DMS53 treated with DMSO at 0.1 percent for 48 hours (cell line): ENCODE measurements around the gene KLHDC3.
"Not testable (repeated sequence)": the region's sequence is repeated elsewhere in the genome, so short reads cannot be mapped to it uniquely, and the experiment has no call there.

Source experiments
- DNase-seq: peaks from one replicate; lab custom pipeline; 2025; ENCODE audit not compliant: unreplicated experiment; lab: John Stamatoyannopoulos, UW

KLHDC3 gene

DNA sequence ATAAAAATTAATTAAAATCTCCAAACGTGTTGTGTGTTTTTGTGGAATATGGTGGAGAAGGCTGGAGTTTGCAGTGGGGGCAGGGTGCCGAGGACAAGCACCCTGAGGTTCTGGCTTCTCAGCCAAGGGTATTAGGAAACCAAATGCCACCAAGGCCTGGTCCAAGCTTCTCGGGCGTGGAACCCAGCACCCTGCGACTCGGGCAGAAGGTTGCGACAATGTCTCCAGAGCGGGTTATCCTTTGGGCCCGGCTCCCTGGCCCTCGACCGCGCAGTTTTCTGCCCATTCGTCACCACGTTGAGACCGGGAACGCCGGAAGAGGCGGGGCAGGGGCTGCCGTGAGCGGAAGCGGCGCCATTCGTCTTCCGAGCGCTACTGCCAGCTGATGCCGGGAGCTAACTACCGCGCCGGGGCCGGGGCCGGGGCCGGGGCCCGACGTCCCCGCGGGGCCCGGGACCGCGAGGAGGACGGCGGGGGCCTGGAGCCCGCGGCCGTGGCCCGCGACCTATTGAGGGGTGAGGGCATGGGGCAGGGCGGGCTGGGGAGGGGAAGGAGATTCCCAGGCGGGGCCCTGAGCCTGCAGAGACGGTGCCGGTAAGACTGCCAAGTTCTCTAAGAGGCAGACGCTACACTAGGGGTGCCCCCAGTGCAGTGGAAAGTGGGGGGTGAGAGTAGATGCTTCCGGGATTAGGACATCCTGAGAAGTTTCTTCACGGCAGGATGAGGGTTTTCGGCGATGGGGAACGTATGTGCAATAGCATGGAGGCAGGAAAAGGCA is 7.4 kb downstream of the KLHDC3 start, which contains the start of gene RRP36:
RRP36 (plus strand) TSS at position 354 of the 778 bp plus-strand sequence; CDS start at position 386, 32 bp downstream.
- DNase-seq = peak; percentile 60

DNA sequence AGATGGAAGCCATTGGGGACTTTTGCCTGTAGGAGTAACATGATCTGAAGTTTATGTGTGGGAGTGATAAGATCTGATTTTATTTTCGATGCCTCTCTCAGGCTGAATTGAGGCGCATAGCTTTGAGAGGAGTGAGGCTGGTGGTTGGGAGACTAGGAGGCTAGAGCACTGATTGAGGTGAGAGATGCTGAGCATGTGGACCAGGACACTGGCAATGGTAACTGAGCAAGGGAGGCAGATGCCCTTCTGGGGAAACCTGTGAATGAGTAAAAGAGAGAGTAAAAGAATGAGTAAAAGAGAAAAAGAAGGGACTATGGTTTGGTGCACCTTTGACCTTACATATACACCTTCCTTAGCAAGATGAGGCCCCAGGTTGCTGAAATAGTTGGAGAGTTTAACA is 10.4 kb downstream of the KLHDC3 start:
- DNase-seq = no peak

DNA sequence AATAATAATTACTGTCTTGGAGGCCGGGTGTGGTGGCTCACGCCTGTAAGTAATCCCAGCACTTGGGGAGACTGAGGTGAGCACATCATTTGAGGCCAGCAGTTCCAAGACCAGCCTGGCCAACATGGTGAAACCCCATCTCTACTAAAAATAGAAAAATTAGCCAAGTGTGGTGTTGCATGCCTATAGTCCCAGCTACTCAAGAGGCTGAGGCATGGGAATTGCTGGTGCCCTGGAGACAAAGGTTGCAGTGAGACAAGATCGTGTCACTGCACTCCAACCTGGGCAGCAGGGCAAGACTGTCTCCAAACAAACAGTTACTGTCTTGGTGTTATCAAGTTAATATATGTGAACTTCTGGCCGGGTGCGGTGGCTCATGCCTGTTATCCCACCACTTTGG is 12.3 kb downstream of the KLHDC3 start:
- DNase-seq = no peak

DNA sequence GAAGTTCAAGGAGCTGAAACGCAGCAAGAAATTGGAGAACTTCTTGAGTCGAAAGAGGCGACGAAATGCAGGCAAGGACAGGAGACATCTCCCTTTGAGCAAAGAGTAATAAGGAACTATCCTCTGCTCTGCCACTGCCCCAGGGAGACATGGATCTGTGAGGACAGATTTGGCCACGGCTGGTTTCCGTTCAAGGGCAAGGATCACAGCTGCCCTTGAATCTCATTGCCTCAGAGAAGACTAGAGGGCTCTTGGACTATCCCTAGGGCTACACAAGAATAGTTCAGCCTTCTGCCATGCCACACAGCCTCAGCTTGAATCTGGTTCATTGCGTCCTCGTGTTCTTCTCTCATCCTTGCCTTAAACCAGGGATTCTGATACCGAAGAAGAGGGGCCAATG is 15.1 kb downstream of the KLHDC3 start:
- no peak for DNase-seq

DNA sequence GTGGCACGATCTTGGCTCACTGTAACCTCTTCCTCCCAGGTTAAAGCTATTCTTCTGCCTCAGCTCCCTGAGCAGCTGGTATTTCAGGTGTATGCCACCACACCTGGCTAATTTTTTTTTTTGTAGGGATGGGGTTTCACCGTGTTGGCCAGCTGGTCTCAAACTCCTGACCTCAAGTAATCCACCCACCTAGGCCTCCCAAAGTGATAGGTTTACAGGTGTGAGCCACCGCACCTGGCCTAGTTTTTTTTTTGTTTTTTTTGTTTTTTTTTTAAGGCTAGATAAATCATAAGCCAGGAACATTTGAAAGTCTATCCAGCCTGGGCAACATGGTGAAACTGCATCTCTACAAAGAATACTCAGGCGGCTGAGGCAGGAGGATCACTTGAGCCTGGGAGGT is 18.3 kb downstream of the KLHDC3 start:
- DNase-seq = no peak

DNA sequence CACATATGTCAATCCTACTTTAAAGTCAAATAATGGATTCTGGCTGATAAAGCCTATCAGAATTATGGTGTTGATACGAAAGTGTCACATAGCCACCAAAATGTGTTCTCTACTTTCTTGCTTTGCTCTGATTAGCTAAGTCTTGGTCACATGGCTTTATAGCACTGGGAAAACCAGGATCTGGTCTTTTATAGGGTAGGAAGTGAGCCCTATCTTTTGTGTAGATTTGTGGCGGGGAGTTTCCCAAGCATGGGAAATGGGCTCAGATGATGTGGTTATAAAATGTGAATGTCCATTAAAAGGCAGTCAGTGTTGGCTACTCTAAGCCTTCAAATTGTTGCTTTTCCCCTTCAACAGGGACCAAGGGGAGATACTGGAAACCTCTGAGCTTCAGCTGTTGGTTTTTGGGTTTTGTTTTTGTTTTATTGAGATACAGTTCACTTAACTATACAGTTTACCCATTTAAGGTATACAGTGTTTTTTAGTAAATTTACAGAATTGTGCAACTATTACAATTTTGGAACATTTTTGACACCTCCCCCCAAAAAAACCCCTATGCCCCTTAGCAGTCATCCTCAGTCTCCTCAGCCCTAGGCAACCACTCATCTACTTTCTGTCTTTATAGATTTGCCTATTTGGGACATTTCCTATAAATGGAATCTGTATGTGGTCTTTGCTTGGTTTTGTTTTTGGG is 19.6 kb downstream of the KLHDC3 start:
- no peak for DNase-seq

DNA sequence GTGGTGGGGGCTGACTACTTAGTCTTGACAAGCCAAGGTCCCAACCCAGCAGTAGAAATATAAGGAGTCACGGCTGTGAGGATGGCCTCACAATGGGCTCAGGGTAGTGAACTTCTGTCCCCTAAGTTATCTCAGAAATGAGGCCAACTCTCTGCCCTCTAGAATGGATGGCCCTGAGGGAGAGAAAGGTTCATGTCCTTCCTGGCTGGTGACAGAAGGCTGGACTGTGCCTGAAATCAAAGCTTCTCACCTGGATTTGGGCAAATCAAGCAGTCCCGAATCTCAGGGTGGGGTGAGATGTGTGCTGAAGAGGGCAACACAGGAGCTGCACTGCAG is 20.1 kb downstream of the KLHDC3 start:
- DNase-seq = no peak

DNA sequence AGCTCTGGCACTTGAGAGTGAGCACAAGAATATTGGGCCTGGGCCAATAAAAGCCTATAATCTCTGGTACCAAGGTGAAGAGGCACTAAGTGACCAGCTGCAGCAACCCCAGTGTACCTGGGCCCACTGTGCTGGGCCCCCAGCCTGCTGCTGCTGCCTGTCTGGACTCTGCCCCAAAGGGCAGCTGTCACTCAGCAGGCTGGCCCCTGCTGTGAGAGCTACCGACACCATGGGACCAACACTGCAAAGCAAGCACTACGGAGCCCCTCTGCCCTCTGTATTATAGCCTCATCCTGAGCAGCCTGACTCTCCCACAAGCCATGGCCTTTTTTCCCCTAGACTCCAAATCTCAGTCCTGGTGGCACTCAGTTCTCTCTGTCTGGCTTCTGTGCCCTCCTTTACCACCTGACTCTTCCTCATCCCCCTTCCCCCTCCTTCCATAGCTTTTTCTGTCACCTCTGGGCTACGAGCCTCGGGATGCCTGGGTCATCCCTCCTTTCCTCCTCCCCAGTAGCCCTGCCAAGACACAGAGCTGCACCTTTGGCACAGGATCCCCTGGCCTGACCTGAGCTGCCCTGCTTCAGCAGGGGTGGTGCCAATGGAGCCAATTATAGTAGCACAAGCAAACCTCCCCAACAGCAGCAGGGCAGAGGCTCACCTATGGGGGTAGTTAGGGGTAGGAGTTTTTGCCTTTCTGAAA is 21.6 kb downstream of the KLHDC3 start:
- DNase-seq = no peak

DNA sequence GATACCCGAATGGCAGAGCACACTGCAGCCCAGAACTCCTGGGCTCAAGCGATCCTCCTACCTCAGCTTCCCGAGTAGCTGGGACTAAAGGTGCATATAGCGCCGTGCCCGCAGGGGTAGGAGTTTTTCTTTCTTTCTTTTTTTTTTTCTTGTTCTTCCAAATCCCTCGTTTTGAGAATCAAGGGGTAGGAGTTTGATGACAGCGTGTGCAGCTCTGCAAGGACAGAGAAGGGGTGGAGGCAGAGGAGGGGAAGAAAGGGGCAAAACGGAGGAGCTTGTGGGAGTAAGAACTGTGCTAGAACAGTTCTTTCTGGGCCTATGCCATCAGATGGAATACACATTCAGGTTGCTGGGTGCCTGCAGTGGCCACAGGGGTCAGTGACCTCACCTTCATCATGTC is 22.7 kb downstream of the KLHDC3 start:
- no peak for DNase-seq

DNA sequence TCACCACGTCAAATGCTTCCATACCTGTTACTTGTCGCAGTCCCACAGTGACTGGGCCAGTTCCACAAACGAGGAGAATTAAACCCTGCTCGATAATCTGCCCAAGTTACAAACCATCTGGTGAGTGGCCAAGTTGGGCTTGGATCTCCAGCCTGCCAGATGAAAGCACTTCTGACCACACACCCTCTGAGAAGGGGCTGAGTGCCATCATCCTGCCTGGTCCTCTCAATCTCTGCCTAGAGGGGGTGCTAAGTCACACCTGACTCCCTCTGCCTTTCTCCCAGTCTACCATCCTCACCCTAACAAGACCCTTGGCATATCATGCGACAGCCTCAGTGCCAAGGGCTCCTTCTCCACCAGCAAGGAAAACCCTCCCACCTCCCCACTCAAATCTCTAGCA is 23.1 kb downstream of the KLHDC3 start:
- no peak for DNase-seq

DNA sequence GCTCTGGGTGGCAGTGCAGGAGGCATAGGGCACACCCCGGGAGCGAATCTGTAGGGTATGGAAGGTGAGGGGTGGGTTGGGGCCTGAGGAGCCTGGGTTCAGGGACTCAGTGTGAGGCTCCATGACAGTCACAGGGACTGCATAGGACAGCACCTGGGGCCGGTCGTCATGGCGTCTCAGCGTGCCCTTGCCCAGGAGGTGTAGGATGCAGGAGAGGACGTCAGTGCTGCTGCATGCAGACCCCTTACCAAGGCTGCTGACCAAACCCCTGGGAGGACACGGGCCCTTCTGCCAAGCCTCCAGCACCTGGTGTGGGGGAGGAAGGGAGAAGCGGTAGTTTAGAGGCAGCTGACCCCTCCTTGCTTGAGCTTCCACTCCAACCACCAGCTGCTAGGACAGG is 23.7 kb downstream of the KLHDC3 start:
- DNase-seq = no peak

DNA sequence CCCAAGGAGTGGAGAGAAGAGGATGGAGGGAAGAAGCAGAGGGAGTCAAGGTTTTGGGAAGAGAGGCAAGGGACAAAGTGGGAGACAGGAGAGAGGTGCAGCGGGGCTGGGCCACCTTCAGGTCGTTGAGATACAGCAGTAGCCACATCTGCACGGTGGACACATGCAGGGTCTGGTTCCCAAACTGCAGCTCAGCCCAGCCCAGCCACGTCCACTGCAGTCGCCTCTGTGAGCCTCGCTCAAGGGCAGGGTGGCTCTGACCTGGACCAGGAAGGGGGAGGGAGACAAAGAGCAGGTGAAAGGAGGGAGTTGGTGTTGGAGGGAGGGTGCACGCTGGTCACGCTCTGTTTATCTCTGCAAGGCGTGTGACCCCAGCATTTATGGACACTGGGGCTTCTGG is 24.7 kb downstream of the KLHDC3 start:
- no peak for DNase-seq

DNA sequence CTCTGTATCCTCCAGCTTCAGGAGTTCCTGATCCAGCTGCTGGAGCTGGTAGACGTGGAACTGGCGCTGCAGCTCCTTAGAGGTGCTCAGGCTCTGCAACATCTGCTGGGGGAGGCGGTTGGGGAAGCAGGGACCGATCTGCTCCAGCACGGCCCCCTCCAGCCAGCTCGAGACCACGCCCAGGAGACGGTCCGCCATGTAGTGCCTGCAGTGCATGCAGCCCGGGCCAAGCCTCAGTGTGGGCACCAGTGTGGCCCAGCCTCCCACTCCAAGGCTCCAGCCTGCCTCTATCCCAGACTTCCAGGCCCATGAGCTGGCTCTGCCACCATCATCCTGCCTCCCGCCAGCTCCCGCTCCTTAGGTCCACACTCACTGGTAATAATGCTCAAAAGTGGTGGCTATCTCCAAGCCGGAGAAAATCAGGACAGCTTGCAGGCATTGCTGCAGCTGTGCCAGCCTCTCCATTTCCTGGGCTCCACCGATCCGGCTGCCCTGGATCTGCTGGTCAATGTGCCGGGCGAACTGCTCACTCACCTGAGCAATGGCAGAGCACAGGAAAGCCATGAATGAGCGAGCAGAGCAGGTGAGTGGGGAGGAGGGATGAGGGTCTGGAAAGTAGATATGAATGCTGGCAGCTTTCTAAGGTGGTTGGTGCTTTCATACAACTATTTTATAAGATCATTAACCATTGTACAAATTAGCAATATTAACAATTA is 26.7 kb downstream of the KLHDC3 start:
- no peak for DNase-seq

DNA sequence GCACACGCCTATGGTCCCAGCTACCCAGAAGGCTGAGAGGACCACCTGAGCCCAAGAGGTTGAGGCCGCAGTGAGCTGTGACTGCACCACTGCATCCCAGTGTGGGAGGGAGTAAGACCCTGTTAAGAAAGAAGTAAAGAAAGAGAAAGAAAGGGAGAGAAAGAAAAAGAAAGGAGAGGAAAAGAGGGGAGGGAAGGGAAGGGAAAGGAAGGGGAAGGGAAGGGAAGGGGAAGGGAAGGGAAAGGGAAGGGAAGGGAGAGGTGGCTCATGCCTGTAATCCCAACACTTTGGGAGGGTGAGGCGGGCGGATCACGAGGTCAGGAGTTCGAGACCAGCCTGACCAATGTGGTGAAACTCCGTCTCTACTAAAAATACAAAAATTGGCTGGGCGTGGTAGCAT is 27.4 kb downstream of the KLHDC3 start:
- not testable (repeated sequence) for DNase-seq

DNA sequence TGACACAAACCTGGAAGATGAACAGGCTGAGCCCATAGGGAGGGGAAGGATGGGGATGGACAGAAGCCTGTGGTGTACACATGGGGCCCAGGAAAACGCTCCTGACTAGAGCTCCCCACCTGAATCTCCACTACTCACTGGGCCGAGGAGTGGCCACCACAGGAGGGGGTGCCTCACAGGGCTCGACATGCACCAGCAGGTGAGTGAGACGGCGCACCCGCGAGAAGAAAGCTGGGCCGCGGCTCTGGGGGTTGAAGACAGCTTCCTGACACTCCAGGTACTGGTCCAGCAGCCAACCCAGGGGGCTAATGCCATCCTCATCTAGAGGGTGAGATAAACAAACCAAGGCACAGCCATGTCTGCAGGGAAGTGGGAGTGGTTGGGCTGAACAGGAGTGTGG is 29.3 kb downstream of the KLHDC3 start:
- DNase-seq = no peak

DNA sequence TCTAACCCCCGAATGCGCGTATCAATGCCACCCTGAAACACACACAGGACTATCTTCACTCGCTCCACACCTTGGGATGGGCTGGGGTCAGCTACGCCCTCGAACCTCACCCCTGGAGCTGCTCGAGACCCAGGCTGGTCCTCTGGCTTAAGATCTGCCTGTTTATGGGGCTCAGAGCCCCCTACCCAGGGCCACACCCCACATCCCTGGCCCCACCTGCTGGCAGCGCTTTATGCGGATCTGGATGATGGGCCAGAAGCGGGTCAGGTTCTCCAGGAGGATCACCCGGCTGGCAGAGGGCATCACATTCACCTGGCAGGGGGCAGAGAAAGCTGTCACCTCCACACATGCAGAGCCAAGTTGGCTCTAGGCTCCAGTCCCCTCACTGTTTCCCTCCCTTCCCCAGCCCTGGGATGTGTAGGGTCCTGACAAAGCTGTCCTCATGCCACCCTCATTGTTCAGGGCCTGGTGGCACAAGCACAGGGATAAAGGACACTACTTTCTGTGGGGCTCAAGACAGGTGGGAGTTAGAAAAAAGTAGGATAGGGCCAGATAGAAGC is 31.4 kb downstream of the KLHDC3 start:
- DNase-seq = no peak

DNA sequence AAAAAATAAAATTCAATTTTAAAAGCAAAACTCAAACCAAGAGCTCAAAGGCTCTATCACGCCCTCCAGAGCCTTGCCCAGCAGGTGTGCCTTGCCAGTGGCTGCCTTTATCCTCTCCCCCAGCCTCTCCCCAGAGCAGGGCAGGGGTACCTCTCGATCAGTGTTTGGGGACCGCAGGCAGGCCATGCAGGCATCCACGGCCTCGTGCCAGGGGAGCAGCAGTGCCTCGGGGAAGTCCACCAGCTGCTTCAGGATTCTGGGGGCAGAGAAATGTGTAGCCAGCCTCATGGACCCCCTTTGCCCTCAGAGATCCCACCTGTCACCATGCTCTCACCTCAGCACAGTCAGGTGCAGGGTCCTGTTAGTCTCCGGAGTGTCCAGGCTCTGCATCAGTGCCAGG is 33.9 kb downstream of the KLHDC3 start:
- no peak for DNase-seq

DNA sequence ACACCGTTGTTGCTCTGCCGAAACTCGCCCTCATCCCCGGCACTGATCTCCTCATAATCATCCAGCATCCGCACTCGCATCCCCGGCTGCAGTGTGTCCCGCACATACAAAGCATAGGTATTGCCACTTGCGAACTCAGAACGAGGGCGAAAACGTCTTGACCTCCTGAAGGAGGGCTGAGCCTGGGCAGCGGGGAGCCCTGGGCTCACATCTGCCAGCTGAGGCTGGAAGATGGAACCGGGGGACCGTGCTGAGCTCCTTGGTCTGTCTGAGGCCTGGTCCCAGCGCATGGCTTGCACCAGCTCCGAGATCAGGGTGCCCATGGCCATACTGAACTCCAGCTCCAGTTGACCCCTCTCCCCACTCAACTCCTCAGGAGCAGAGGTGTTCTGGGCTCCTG is 36.9 kb downstream of the KLHDC3 start:
- DNase-seq = no peak

DNA sequence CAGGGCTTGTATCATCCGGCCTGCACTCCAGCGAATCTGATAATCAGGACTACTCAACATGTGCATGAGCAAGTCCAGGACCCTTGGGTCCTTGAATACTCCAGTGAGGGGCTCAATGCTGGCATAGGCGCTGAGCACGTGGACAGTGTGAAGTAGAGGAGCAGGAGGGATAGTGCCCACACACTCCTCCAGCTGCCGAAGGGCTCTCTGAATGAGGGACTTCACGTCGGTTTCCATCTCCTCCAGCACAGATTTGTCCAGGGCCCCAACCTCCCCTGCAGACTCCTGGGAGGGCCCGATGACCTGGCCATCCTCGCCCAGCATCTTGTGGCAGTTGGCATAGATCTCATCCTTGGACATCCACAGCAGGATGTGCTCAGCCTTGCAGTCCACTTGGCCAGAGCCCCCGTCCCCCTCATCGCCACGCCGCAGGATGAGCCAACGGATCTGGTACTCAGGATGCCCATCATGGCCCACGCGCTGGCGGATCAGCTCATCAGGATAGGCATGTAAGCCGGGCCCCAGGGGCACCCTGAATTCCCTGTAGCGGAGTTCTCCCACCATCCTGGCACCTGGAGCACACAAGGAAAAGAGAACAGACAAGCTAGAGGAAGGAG is 38.3 kb downstream of the KLHDC3 start:
- no peak for DNase-seq

DNA sequence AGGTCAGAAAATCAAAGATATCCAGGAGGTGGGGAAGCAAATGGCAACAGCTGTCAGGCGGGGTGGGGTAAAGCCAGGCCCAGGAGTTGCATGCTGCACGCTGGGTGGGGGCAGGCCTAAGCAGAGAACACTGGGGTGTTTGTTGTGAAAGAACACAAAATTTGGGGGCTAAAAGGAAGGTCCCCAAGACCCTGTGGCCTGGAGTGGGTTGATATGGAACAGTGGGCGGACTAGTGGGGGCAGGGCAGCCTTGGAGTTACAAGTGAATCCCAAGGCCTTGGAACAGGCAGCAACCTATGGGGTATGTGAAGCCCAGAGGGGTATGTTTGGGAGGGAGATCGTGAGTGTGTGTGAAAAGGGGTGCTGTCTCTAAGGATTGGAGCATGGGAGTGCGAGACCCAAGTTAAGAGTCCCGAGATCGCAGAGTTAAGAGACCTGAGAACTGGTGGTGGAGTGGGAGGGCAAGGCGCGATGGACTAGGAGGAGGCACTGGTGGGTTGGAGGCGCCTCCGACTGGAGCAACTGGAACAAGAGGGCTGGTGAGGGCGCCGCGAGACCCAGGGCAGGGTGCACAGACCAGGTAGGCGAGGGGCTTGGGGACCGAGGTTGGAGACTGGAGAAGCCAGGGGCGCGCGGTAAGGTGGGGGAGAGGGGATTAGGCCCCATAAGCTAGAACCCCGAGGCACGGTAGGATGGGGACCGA is 38.9 kb downstream of the KLHDC3 start:
- DNase-seq = no peak
